Measurements from ENCODE around the gene NUP85. TPM values are rescaled to one million over a fixed set of nuclear protein-coding genes. Genes with fewer than 3 reads are reported as not detected.
A peak's percentile ranks its signal among the peaks of the same experiment; 100 is the strongest.

The NUP85 gene
- total and polyA plus RNA-seq, 2 donors (not counting 3 experiments of a cell fraction or from before 2014, with no cell fraction given) = 105 to 120 TPM

- CTCF ChIA-PET = interaction anchor here (1.1 to 4.5 kb wide), 7 partner anchors 9 to 300 kb away, joined by 3 to 80 read pairs (median 15); partner anchors contain the start of genes MIF4GD and SLC25A19
- H3K79me2 ChIP-seq (ENCODE audit: control insufficient read depth, insufficient read depth, low read length) = peaks cover 45% of the 10 kb centered on the region
- TF ChIP-seq CTCF (IDR thresholded peaks at IDR 0.05; ENCODE audit: extremely low read depth in 1 of 2, insufficient read depth in 1 of 2, low read depth in 1 of 2, low read length in 2 of 2) (no peak), POLR2A (IDR thresholded peaks at IDR 0.05; ENCODE audit: low read depth, low read length) (peak; percentile 76), POLR2AphosphoS5 (IDR thresholded peaks at IDR 0.05; ENCODE audit: insufficient read depth, low read depth, low read length) (peak; percentile 72), MAX (IDR thresholded peaks at IDR 0.05; ENCODE audit: insufficient read depth, insufficient read length) (peak; percentile 76), EZH2 (IDR thresholded peaks at IDR 0.05; ENCODE audit: borderline replicate concordance, low read depth, low read length, severe bottlenecking) (no peak), MYC (IDR thresholded peaks at IDR 0.05; ENCODE audit: low read depth, low read length) (peak; percentile 82)
- H3K27ac ChIP-seq (ENCODE audit: insufficient read depth, low read depth, low read length) = peak within 1 kb of the TSS; percentile 97
- no TSS peak for BruUV-seq (replicated peaks)
- peaks cover 3 to 8% of the 10 kb centered on the region in 2 experiments for H3K36me3 ChIP-seq (ENCODE audit: control insufficient read depth in 2 of 2, extremely low read depth in 1 of 2, insufficient read depth in 2 of 2, low read length in 2 of 2)
- no peaks in the 10 kb centered on the region for H3K9me3 ChIP-seq (replicated peaks; ENCODE audit: control insufficient read depth, insufficient read depth, low read length)
- peak within 1 kb of the TSS; percentile 68 for H2AFZ ChIP-seq (ENCODE audit: low read depth, low read length)
- peaks cover 27% of the 10 kb centered on the region for H3K4me1 ChIP-seq (ENCODE audit: control insufficient read depth, extremely low read depth, insufficient read depth, low read length)
- peak; percentile 99 for FAIRE-seq
- H3K27me3 ChIP-seq (ENCODE audit: control insufficient read depth in 2 of 2, insufficient read depth in 2 of 2, low read length in 2 of 2) = no peaks in the 10 kb centered on the region
- peak within 1 kb of the TSS; percentile 88 for H3K4me2 ChIP-seq (ENCODE audit: insufficient read depth, low read length)
- dilution Hi-C loops (cut with MboI; ENCODE audit: extremely low pct_ligation_motif_present, low sequenced_read_pairs) = no loop called here
- POLR2A ChIA-PET = interaction anchor here (0.5 to 3.2 kb wide), 5 partner anchors 9 to 31 kb away, joined by 5 to 23 read pairs (median 5); partner anchors contain the start of genes MIF4GD and SLC25A19
- H4K20me1 ChIP-seq (replicated peaks; ENCODE audit: control insufficient read depth, extremely low read depth, insufficient read depth, low read length) = no peaks in the 10 kb centered on the region
- peak within 1 kb of the TSS; percentile 64 to 92 (median 76) for H3K4me3 ChIP-seq (replicated peaks in 1 of 3; ENCODE audit: insufficient read depth in 1 of 3, low read depth in 1 of 3, low read length in 3 of 3)
- DNase-seq (ENCODE audit: low read depth, low spot score) = peak; percentile 95
- H3K9me1 ChIP-seq (replicated peaks; ENCODE audit: control insufficient read depth, extremely low read depth, insufficient read depth, low read length) = no peaks in the 10 kb centered on the region
- peak within 1 kb of the TSS; percentile 99 for H3K9ac ChIP-seq (replicated peaks; ENCODE audit: extremely low read depth, insufficient read depth, low read length)
- intact Hi-C loops (cut with micrococcal nuclease) = loop anchor here (1.0 kb wide), 1 partner anchor 21 kb away; no protein-coding TSS in a partner anchor
These were observed 56.0 kb downstream of the NUP85 start, which contains the start of the genes GGA3 and MRPS7 for GRCh38 chr17:75261336-75262111. TSS of gene GGA3 (minus strand) at chr17:75261606. CDS start at chr17:75261587, 19 bp downstream. TSS of gene MRPS7 (plus strand) at chr17:75261879. CDS start at chr17:75261901, 22 bp downstream.
